ENCODE data around the gene ADCY4. TPM values are rescaled to one million over a fixed set of nuclear protein-coding genes. Genes with fewer than 3 reads are reported as not detected.

ADCY4 gene
- total and polyA plus RNA-seq, 10 of the 15 experiments (the other 5 are each of a cell fraction or from before 2014, with no cell fraction given), result 0.05 to 0.87 (median 0.21) TPM; not detected in 1

DNA sequence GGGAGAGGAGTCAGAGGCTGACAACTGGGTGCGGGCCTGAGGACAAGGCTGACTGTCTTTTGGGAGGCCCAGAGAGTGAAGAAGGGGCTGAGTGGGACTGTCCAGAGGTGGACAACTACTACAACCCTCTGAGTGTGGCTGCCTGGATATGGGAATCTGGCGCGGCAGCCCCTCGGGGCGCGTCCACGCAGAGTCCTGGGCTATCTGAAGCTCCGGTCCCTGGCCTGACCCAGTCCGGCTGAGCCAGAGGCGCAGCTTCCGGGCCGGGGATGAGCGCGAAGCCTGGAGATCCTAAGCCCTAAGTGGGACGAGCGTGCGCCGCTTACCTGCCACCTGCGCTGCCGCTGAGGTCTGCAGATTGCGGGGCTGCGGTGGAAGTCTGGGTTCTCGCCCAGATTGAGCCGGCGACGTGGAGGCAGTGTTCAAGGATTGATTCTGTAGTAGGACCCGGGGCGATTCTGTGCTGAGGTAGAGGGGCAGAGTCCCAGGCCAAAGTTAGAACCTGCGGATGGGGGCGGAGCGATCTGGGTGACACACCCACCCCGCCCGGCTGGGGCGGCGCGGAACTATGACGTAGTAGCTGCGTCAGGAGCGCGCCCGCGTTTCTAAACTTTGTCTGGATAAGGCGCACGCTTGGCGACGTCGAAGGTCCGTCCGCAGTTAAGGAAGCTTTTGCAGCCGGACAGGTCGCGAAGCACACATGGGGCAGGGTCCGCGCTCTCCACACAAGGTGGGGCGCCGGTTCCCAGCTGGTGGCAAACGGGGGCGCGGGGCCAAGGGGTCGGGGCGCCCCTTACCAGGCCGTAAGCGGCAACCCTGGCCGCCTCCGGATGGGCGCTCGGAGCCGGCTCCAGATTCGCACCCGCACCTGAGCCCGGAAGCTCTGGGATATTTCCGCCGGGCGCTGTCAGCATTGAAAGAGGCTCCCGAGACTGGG is 35.3 kb downstream of the ADCY4 start, which contains the start of the genes DHRS1 and NOP9 (continued):
- TF ChIP-seq E2F8 (IDR thresholded peaks at IDR 0.05; ENCODE audit: low read depth, partially characterized antibody) (no peak), YBX1 (IDR thresholded peaks at IDR 0.05) (no peak), RELB (IDR thresholded peaks at IDR 0.05; ENCODE audit: low read depth) (peak; percentile 68), ATF3 (IDR thresholded peaks at IDR 0.05; ENCODE audit: borderline replicate concordance, extremely low read depth, low read depth, low read length) (peak; percentile 93), GABPA (IDR thresholded peaks at IDR 0.05; ENCODE audit: low read depth) (0 out of 2 replicates have a peak, but pooled peaks have one; percentile 29), ETV6 (conservative IDR thresholded peaks at IDR 0.05 in 1 of 2, IDR thresholded peaks at IDR 0.05 in 1 of 2; ENCODE audit: borderline replicate concordance in 1 of 2, low read depth in 1 of 2) (no peak), SMC3 (IDR thresholded peaks at IDR 0.05; ENCODE audit: borderline replicate concordance, low read length) (no peak), LARP7 (IDR thresholded peaks at IDR 0.05) (no peak), MEF2B (IDR thresholded peaks at IDR 0.05; ENCODE audit: partially characterized antibody, poor library complexity, severe bottlenecking) (no peak), PML (IDR thresholded peaks at IDR 0.05; ENCODE audit: low read length) (0 out of 2 replicates have a peak, but pooled peaks have one; percentile 61), HDAC2 (IDR thresholded peaks at IDR 0.05) (0 out of 2 replicates have a peak, but pooled peaks have one; percentile 71), RAD51 (IDR thresholded peaks at IDR 0.05) (no peak), NKRF (conservative IDR thresholded peaks at IDR 0.05) (peak; percentile 89), NR2C2 (IDR thresholded peaks at IDR 0.05; ENCODE audit: borderline replicate concordance, control insufficient read depth, insufficient read length, low read depth) (no peak)
- TF ChIP-seq, protein P1, sequence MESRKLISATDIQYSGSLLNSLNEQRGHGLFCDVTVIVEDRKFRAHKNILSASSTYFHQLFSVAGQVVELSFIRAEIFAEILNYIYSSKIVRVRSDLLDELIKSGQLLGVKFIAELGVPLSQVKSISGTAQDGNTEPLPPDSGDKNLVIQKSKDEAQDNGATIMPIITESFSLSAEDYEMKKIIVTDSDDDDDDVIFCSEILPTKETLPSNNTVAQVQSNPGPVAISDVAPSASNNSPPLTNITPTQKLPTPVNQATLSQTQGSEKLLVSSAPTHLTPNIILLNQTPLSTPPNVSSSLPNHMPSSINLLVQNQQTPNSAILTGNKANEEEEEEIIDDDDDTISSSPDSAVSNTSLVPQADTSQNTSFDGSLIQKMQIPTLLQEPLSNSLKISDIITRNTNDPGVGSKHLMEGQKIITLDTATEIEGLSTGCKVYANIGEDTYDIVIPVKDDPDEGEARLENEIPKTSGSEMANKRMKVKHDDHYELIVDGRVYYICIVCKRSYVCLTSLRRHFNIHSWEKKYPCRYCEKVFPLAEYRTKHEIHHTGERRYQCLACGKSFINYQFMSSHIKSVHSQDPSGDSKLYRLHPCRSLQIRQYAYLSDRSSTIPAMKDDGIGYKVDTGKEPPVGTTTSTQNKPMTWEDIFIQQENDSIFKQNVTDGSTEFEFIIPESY (IDR thresholded peaks at IDR 0.05), result no peak
- TF ChIP-seq, protein P2, sequence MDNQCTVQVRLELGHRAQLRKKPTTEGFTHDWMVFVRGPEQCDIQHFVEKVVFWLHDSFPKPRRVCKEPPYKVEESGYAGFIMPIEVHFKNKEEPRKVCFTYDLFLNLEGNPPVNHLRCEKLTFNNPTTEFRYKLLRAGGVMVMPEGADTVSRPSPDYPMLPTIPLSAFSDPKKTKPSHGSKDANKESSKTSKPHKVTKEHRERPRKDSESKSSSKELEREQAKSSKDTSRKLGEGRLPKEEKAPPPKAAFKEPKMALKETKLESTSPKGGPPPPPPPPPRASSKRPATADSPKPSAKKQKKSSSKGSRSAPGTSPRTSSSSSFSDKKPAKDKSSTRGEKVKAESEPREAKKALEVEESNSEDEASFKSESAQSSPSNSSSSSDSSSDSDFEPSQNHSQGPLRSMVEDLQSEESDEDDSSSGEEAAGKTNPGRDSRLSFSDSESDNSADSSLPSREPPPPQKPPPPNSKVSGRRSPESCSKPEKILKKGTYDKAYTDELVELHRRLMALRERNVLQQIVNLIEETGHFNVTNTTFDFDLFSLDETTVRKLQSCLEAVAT (IDR thresholded peaks at IDR 0.05), result no peak
